ENCODE results near the gene PMM2.

DNA sequence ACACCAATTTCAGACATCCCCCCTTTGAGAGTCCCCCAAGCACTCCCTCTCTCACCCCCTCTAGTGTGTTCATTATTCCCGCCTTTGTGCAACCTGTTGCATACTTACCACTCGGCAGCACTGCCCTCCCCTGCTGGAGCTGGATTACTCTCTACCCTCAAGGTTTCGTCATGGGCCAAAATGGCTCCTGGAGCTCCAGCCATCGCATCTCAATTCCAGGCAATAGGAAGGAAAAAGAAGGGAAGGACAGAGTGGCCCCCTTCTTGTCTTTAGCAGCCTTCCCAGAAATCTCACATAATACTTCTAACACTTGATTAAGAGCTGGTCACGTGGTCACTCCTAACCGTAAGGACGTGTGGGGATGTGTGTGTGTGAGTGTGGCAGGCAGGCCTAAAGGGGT lies 20.4 kb upstream of the PMM2 start:
- TF ChIP-seq ZNF449 (tag by site-specific recombination; IDR thresholded peaks at IDR 0.05): no peak
- TF ChIP-seq, protein P1, sequence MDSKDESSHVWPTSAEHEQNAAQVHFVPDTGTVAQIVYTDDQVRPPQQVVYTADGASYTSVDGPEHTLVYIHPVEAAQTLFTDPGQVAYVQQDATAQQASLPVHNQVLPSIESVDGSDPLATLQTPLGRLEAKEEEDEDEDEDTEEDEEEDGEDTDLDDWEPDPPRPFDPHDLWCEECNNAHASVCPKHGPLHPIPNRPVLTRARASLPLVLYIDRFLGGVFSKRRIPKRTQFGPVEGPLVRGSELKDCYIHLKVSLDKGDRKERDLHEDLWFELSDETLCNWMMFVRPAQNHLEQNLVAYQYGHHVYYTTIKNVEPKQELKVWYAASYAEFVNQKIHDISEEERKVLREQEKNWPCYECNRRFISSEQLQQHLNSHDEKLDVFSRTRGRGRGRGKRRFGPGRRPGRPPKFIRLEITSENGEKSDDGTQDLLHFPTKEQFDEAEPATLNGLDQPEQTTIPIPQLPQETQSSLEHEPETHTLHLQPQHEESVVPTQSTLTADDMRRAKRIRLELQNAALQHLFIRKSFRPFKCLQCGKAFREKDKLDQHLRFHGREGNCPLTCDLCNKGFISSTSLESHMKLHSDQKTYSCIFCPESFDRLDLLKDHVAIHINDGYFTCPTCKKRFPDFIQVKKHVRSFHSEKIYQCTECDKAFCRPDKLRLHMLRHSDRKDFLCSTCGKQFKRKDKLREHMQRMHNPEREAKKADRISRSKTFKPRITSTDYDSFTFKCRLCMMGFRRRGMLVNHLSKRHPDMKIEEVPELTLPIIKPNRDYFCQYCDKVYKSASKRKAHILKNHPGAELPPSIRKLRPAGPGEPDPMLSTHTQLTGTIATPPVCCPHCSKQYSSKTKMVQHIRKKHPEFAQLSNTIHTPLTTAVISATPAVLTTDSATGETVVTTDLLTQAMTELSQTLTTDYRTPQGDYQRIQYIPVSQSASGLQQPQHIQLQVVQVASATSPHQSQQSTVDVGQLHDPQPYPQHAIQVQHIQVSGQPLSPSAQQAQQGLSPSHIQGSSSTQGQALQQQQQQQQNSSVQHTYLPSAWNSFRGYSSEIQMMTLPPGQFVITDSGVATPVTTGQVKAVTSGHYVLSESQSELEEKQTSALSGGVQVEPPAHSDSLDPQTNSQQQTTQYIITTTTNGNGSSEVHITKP (tag by site-specific recombination; IDR thresholded peaks at IDR 0.05): no peak
- TF ChIP-seq ZNF548 (tag by site-specific recombination; IDR thresholded peaks at IDR 0.05): no peak
- no peak for TF ChIP-seq ZNF830 (tag by site-specific recombination; IDR thresholded peaks at IDR 0.05; ENCODE audit: low read depth)
- TF ChIP-seq, protein P2, sequence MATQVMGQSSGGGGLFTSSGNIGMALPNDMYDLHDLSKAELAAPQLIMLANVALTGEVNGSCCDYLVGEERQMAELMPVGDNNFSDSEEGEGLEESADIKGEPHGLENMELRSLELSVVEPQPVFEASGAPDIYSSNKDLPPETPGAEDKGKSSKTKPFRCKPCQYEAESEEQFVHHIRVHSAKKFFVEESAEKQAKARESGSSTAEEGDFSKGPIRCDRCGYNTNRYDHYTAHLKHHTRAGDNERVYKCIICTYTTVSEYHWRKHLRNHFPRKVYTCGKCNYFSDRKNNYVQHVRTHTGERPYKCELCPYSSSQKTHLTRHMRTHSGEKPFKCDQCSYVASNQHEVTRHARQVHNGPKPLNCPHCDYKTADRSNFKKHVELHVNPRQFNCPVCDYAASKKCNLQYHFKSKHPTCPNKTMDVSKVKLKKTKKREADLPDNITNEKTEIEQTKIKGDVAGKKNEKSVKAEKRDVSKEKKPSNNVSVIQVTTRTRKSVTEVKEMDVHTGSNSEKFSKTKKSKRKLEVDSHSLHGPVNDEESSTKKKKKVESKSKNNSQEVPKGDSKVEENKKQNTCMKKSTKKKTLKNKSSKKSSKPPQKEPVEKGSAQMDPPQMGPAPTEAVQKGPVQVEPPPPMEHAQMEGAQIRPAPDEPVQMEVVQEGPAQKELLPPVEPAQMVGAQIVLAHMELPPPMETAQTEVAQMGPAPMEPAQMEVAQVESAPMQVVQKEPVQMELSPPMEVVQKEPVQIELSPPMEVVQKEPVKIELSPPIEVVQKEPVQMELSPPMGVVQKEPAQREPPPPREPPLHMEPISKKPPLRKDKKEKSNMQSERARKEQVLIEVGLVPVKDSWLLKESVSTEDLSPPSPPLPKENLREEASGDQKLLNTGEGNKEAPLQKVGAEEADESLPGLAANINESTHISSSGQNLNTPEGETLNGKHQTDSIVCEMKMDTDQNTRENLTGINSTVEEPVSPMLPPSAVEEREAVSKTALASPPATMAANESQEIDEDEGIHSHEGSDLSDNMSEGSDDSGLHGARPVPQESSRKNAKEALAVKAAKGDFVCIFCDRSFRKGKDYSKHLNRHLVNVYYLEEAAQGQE (tag by site-specific recombination; IDR thresholded peaks at IDR 0.05): no peak
- no peak for TF ChIP-seq GLIS1 (tag by site-specific recombination; IDR thresholded peaks at IDR 0.05)
- TF ChIP-seq CTCF (tag by site-specific recombination; IDR thresholded peaks at IDR 0.05): no peak
- TF ChIP-seq ZSCAN18 (tag by site-specific recombination; IDR thresholded peaks at IDR 0.05): no peak
- no peak for TF ChIP-seq RBAK (tag by site-specific recombination; IDR thresholded peaks at IDR 0.05)
- TF ChIP-seq ZBTB1 (tag by site-specific recombination; IDR thresholded peaks at IDR 0.05): no peak
